H1 (cell line): ENCODE results near the gene SRGAP3. TPM values are rescaled to one million over a fixed set of nuclear protein-coding genes. Genes with fewer than 3 reads are reported as not detected.

Source experiments
- HDAC2 ChIP-seq, 2 experiments: fragments of 300-600 bp in 1 of 2; sonication (generic) in 1 of 2; IDR thresholded peaks; 2 replicates each; pipeline ENCODE4 v1.6.1; 2011 to 2012; ENCODE audit warnings: low read depth in 2 of 2, low read length in 2 of 2, mild to moderate bottlenecking in 2 of 2, moderate library complexity in 2 of 2, borderline replicate concordance in 1 of 2, inconsistent platforms in 1 of 2
- HDAC6 ChIP-seq: IDR thresholded peaks from one replicate; pipeline ENCODE4 v1.7.1; 2012; ENCODE audit warnings: low read depth, mild to moderate bottlenecking, inconsistent platforms, low read length, moderate library complexity
- SAP30 ChIP-seq: fragments of 300-600 bp; sonication (generic); IDR thresholded peaks from 2 replicates; pipeline ENCODE4 v1.7.1; 2012; ENCODE audit warnings: low read length, moderate library complexity, mild to moderate bottlenecking, inconsistent platforms; ENCODE audit not compliant: insufficient read depth, insufficient replicate concordance
- YY1 ChIP-seq: IDR thresholded peaks from 2 replicates; pipeline ENCODE4 v1.6.1; 2011; ENCODE audit warnings: low read depth, mild to moderate bottlenecking, low read length
- polyA plus RNA-seq, 7 experiments: library from polyadenylated mRNA; depleted of rRNA in 3 of 7; stranded (reverse) in 5 of 7; unstranded in 2 of 7; fragments of >200 nt in 5 of 7; fragments of 200-250 nt in 2 of 7; gene quantifications; 1 replicate in 5 of 7; 2 replicates in 1 of 7; 4 replicates in 1 of 7; pipeline versions ENCODE4 v1.2.1 to v1.2.3, GENCODE V29; 2011 to 2013; ENCODE audit warnings: missing spikeins in 2 of 7, mixed read lengths in 2 of 7
- total RNA-seq: library from RNA; stranded (reverse); fragmentation: NEBNext Ultra II Directional; extraction: Animal tissue kit (Norgen Biotek cat#: 25700); gene quantifications from 2 replicates; pipeline ENCODE4 v1.2.1, GENCODE V29; 2021

Gene SRGAP3
- total and polyA plus RNA-seq, 2 of the 8 experiments (the other 6 are each of a cell fraction or from before 2014, with no cell fraction given): 5.8 to 11.4 TPM

GRCh38 chr3:9247941-9248521, 1.4 kb downstream of the SRGAP3 start (continued):
- no peak for TF ChIP-seq SAP30
- no peak for TF ChIP-seq YY1
- TF ChIP-seq HDAC2 (IDR thresholded peaks at IDR 0.05; ENCODE audit: borderline replicate concordance in 1 of 2, low read depth in 2 of 2, low read length in 2 of 2): no peak
- no peak for TF ChIP-seq HDAC6
